Stimulated activated CD4-positive, alpha-beta T cell treated with anti-CD3 and anti-CD28 coated beads, Interleukin-15, amount 100 ng/mL, for 1 hour (primary cell): Measurements from ENCODE around the gene JUNB.

Experiments
- DNase-seq, 2 donors: peaks; one replicate each; pipeline ENCODE4 v3.0.0-alpha.2; 2020; ENCODE audit warnings: low read depth in 1 of 2, low spot score in 1 of 2

Gene JUNB

GRCh38 chr19:12791345-12792050, at the start of gene JUNB:
JUNB (plus strand) TSS chr19:12791486; CDS start chr19:12791772, 286 bp downstream.
- DNase-seq = peak; percentile 94 to 98

- DNase-seq = no peak
Observed at GRCh38 chr19:12745166-12745897, 46.0 kb upstream of the JUNB start.

GRCh38 chr19:12748489-12748888, 42.8 kb upstream of the JUNB start:
- DNase-seq = no peak

GRCh38 chr19:12749938-12750521, 41.3 kb upstream of the JUNB start:
- no peak for DNase-seq

GRCh38 chr19:12750851-12751250, 40.4 kb upstream of the JUNB start:
- no peak for DNase-seq

GRCh38 chr19:12751635-12752034, 39.7 kb upstream of the JUNB start, which contains the start of gene BEST2:
BEST2 (plus strand) TSS chr19:12751791; CDS start chr19:12752593, 802 bp downstream.
- no peak for DNase-seq

GRCh38 chr19:12752056-12752781, 39.1 kb upstream of the JUNB start:
- no peak for DNase-seq

- DNase-seq = no peak
Observed at GRCh38 chr19:12754465-12755196, 36.7 kb upstream of the JUNB start.

GRCh38 chr19:12756150-12756883, 35.0 kb upstream of the JUNB start:
- no peak for DNase-seq

- peak; percentile 43 to 59 for DNase-seq
Observed at GRCh38 chr19:12757544-12758274, 33.6 kb upstream of the JUNB start.

- DNase-seq = no peak
Observed at GRCh38 chr19:12759686-12760085, 31.6 kb upstream of the JUNB start.

- no peak for DNase-seq
Observed at GRCh38 chr19:12763100-12763499, 28.2 kb upstream of the JUNB start.

- no peak for DNase-seq
Observed at GRCh38 chr19:12764698-12765097, 26.6 kb upstream of the JUNB start.

GRCh38 chr19:12766051-12766521, 25.2 kb upstream of the JUNB start:
- DNase-seq = peak in 1 of 2 donors; percentile 66

GRCh38 chr19:12767150-12767549, 24.1 kb upstream of the JUNB start:
- no peak for DNase-seq

- no peak for DNase-seq
Observed at GRCh38 chr19:12767666-12768065, 23.6 kb upstream of the JUNB start.

- no peak for DNase-seq
Observed at GRCh38 chr19:12769689-12770088, 21.6 kb upstream of the JUNB start.

GRCh38 chr19:12770922-12771321, 20.4 kb upstream of the JUNB start:
- no peak for DNase-seq

GRCh38 chr19:12772323-12772722, 19.0 kb upstream of the JUNB start:
- no peak for DNase-seq
